HEK293T (cell line): ENCODE data around the gene NR3C2.

Experiments used
- BHLHE40 ChIP-seq: fragments of 450-650 bp; IDR thresholded peaks from 2 replicates; pipeline ENCODE4 v1.6.1; 2016; ENCODE audit warnings: mild to moderate bottlenecking, moderate library complexity, borderline replicate concordance
- ELF4 ChIP-seq: fragments of 450-650 bp; IDR thresholded peaks from 2 replicates; pipeline ENCODE4 v1.6.1; 2017; ENCODE audit warnings: antibody characterized with exemption
- FOXK2 ChIP-seq: fragments of 450-650 bp; IDR thresholded peaks from 2 replicates; pipeline ENCODE4 v1.6.1; 2016; ENCODE audit warnings: mild to moderate bottlenecking
- HDGF ChIP-seq: fragments of 450-650 bp; IDR thresholded peaks from 2 replicates; pipeline ENCODE4 v1.6.1; 2017; ENCODE audit warnings: antibody characterized with exemption, borderline replicate concordance
- L3MBTL2 ChIP-seq: fragments of 450-650 bp; conservative IDR thresholded peaks from 2 replicates; pipeline ENCODE4 v1.6.1; 2016; ENCODE audit warnings: mild to moderate bottlenecking
- NFRKB ChIP-seq: fragments of 450-650 bp; IDR thresholded peaks from 2 replicates; pipeline ENCODE4 v1.6.1; 2016; ENCODE audit warnings: mild to moderate bottlenecking, moderate library complexity
- SP1 ChIP-seq: fragments of 450-650 bp; IDR thresholded peaks from 2 replicates; pipeline ENCODE4 v1.6.1; 2017

DNA sequence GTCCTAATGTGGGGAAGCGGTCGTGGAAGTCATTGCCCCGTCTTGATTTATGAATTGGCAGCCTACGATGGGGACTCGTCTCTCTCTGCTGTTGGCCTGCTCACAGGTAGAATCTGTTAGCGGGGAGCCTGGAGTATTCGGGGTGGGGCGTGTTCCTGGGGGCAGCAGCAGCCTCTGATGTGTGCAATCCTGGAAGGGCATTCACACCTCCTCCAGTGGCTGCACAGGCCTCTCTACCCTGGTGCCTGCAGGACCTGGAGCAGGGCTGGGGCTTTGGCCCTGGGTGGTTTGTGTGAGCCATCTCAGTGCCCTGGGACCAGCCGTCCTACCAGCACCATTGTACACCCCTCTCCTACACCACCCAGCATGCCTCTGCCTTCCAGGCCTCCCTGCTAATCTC, 369.4 kb downstream of the NR3C2 start:
- no peak for TF ChIP-seq BHLHE40
- TF ChIP-seq SP1 = no peak
- no peak for TF ChIP-seq NFRKB
- TF ChIP-seq HDGF = no peak
- TF ChIP-seq ELF4 = no peak
- no peak for TF ChIP-seq L3MBTL2
- TF ChIP-seq FOXK2 = no peak
